Measurements from ENCODE around the gene KCNH1.

- TF ChIP-seq CTCF (IDR thresholded peaks at IDR 0.05): no peak
- no peak for TF ChIP-seq MAZ (IDR thresholded peaks at IDR 0.05; ENCODE audit: borderline replicate concordance, low read depth, low read length)
- no peak for TF ChIP-seq RARB (CRISPR knock-in tag; IDR thresholded peaks at IDR 0.05)
- no peak for TF ChIP-seq NR3C1 (IDR thresholded peaks at IDR 0.05)
- TF ChIP-seq POLR2A (IDR thresholded peaks at IDR 0.05; ENCODE audit: low read length): no peak
- no peak for TF ChIP-seq ELK1 (IDR thresholded peaks at IDR 0.05; ENCODE audit: low read depth, low read length)
- no peak for TF ChIP-seq RAD21 (conservative IDR thresholded peaks at IDR 0.05 in 1 of 2, IDR thresholded peaks at IDR 0.05 in 1 of 2)
- TF ChIP-seq JUNB (IDR thresholded peaks at IDR 0.05): no peak
These were observed 126.1 kb downstream of the KCNH1 start for GRCh38 chr1:211007830-211008229.

All from A549 (cell line).